ENCODE results near the gene CRACR2B.

The CRACR2B gene

DNA sequence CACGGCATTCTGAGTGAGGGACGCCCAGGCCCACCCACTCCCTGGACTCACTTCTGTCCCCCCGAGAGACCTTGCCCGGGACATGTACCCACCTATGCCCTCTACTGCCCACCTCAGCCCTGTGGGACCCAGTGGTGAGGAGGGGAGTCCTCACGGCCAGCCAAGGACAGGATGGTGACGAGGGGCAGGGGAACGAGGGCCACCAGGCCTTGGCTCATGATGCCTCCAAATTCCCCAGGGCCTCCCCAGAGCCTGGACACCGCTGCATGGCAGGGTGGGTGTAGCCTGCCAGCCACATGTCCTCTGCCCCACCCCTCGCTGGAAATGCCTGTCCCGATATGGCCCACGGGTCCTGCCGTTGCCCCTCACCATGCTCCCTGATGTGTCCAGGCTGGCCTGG, 41.1 kb downstream of the CRACR2B start:
- DNase-seq (ENCODE audit: low read depth) = no peak

DNA sequence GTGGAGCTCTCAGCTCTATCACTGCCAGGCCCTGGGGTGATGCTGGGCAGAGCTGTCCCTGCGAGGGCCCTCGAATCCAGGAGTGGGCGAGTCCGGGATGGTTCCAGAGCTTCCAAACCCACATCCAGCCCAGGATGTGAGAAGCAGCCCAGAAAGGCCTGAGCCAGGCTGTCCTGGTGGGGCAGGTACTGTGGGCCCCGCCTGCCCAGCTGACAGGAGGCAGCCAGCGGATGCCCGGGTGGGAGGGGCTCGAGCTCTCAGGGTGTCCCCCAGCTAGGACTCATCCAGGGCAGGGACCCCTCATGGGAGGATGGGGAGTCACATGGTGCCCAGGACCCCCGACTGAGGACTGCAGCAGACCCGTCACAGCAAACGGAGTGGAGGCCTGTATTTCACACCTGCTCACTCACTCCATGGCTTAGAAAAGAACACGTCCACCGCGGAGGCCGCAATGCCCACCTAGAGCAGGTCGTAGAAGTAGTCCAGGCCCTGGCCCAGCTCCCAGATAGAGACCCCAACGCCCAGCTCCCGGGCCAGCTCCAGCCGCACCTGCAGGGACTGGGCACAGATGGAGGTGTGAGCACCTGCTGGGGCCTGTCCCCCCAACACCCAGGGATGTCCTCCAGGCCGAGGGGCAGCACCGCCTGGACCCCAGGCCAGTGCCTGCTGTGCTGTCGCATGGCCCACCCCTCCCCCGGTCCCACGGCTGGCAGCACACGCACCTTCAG, 41.8 kb downstream of the CRACR2B start:
- no peak for DNase-seq (ENCODE audit: low read depth)

DNA sequence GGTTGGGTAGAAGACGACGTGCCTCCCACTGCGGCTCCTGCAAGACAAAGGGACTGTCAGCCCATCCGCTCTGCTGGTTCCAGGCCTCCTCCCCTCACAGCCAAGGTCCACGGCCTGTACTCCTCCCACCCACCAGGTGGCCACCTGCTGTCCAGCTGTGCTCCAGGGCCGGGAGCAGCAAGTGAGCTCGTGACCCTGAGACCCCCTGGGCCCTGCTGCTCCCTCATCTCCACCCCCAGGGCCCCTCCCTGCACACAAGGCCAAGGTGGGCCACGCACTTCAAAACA, 42.4 kb downstream of the CRACR2B start:
- DNase-seq (ENCODE audit: low read depth) = no peak

DNA sequence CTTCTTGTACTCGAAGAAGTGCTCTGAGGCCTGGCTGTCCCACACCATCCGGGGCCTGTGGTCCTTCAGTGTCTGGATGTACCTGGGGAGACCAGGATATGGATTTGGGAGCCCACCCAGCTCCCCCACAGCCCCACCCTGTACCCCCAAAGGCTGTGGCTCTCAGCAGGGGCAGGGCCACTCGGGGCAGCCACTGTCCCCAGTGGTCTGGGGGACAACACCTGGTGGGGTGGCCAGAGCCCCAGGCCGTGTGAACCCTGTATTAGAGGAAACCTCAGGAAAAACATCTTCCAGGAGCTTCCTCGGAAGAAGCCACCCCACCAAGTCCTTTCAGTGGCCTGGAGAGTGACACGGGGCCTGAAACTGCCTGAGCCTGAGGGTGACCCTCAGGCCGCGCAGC, 42.7 kb downstream of the CRACR2B start:
- no peak for DNase-seq (ENCODE audit: low read depth)

DNA sequence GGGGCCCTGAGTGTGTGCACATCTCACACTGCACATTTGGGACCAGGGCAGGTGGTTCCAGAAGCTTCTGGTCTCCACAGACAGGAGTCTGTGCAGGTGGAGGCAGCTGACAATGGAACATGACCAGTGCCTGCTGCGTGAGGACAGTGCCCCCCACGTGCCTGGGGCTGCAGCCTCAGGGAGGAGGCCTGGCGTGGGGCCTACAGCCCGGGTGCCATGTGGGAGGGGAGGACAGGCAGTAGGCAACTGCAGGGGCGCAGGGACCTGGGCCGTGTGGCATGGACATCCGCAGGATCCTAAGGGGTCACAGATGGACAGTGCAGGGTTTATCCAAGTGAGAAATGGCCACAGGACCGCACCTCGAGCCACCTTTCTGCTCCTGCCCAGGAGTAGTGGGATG, 43.8 kb downstream of the CRACR2B start:
- DNase-seq (ENCODE audit: low read depth) = no peak

DNA sequence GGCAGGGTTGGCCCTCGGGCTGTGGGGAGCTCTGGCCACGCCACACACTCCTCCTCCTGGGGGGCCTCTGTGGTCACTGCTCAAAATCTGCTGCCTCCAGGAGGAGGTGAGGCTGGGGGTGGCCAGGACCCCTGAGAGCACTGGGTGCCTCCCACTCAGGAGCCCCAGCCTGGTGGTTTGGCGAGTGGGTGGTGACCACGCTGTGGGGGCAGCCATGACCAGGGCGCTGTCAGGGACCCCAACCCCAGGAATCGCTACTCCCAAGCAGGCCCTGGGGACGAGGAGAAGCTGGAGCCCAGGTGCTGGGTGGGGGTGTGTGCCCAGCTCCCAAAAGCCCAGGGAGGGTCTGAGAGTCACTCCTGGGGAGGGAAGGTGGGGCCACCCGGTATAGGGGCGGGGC, 45.1 kb downstream of the CRACR2B start:
- no peak for DNase-seq (ENCODE audit: low read depth)

DNA sequence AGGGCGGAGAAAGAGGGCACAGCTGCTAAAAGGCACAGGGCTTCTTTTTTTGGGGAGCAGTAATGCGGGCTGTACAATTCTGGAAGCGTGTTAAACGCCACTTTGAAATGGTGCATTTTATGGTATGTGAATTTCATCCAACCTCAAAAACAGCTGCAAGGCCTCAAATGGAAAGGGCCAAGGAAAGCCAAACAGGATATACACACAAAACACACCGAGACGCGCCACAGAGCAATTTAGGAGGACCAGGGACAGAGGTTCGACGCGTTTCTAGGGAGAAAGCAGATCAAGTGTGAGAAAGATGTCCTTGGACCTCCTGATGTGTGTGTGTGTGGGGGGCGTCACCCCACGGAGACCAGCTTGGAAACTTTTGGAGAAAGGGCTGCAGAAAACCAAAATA, 46.0 kb downstream of the CRACR2B start:
- DNase-seq (ENCODE audit: low read depth) = no peak

DNA sequence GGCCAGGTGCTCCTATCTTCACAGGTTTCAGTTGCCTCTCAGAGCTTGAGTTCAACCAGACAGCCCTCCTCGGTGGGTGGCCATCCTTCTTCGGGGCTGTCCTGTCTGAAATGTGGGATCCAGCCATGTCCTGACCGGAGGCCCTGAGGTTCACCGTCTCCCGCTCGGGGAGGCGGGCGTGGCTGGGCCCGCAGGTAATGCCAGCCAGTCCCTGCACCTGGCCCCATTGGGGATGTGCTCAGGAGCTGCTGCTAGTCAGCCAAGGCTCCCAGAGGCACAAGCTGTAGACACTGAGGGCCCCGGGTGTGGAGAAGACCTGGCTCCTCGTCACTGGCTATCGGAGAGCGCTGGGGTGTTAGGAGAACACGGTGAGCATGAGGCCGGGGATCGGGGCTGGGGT, 47.5 kb downstream of the CRACR2B start:
- no peak for DNase-seq (ENCODE audit: low read depth)

DNA sequence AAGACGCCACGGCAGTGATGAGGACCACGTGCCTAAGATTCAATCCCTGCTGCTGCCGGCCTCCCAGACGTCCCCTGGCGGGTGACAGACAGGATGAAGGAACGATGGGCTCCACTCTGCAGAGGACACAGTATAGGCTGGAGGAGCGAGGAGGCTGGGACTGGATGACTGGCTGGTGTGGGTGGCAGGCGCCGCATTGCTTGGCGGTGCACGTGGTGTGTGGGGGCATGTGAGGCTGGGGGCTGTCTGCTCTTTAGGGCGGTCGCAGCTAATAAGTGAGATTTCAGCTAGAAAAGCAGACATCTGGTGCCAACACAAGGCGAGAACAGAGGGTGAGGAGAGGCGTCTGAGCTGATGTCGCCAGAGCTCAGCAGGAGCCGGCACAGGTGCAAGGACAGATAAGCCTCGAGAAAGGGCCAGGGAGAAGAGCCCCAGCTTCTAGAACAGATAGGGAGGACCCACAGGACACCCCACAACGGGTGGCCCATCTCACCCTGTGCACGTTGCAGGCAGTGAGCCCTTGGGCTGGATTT, 48.1 kb downstream of the CRACR2B start:
- no peak for DNase-seq (ENCODE audit: low read depth)

DNA sequence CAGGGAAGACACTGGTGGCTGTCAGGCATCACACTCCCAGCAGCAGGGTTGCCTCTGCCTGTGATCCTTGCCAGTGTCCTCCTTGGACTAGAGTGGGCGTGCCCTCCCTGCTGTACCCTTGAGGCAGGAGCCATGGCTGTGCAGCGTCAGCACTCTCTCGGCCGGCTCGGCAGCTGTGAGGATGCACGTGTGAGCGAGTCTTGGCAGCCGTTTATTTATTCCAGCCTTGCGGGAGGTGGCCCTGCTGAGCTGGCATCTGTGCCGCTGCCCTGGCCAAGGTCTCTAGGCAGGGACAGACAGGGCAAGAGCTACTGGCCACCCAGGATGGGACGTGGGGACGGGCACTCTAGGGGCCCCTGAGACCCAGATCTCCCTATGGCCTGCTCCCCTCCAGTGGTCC, 48.8 kb downstream of the CRACR2B start:
- no peak for DNase-seq (ENCODE audit: low read depth)

DNA sequence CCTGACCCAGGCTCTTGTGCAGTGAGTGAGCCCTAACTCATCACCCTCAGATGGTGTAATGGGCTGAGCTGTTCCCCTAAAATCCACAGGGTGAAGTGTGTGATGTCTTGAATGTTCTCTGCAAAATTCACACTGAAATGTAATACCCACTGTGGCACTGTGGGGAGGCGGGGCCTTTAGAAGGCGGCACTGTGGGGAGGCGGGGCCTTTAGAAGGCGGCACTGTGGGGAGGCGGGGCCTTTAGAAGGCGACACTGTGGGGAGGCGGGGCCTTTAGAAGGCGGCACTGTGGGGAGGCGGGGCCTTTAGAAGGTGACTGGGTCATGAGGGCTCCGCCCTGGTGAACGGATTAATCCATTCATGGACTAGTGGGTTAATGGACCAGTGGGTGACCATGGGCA, 49.8 kb downstream of the CRACR2B start:
- DNase-seq (ENCODE audit: low read depth) = no peak

DNA sequence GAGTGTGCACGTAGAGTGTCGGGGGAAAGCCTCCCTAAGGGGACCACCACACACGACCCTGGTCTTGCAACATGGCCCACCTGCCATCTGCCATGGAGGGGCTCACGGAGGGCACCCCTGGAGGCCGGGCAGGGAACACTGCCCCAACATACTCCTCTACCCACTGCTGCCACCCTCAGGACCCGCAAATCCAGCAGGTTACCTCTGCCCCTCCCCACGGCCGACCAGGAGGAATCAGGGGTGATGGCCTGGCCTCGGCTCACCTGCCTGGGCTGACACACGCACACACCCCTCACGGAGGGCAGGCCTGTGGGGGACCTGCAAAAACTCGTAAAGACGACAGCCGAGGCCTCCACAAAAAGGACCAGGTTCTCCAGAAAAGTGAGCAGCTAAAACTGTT, 52.7 kb downstream of the CRACR2B start:
- DNase-seq (ENCODE audit: low read depth) = no peak

Data from non-pigmented ciliary epithelial cell (primary cell).